ENCODE results near the gene AFG1L. TPM values are rescaled to one million over a fixed set of nuclear protein-coding genes. Genes with fewer than 3 reads are reported as not detected.

AFG1L gene
- total RNA-seq, 1 experiment from 2014 or later = 7.2 TPM

DNA sequence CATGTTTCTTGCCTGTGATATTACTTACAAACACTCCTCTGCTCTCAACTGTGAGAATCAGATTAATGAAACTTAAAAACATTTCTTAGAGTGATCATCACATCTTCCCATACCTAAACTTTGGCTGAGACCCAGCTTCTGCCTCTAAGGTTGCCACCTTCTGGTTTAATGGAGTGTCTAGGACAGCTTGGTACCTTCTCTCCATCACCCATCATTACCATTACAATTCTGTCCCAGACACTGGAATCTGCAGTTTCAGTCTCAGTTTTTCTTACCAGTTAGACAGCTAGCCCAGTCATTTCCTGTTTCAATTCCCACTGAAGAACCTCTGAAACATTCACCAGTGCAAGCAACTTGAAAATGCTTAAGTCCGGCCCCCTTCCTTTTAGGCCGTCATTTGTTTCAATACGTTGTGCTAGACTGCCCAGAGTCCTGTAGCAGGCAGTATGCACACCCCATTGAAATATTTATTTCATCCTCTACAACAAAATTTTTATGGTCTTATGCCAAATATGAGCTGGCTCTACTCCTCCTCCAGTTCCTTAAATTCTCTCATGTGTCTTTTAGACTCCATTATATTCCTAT lies 158.8 kb downstream of the AFG1L start:
- Mint-ChIP-seq H3K4me1 (ENCODE audit: low read depth, unreplicated experiment) (no peaks in the 10 kb centered on the region), H3K9me3 (ENCODE audit: unreplicated experiment) (no peaks in the 10 kb centered on the region), H3K36me3 (ENCODE audit: insufficient read depth, unreplicated experiment) (no peaks in the 10 kb centered on the region), H3K4me3 (ENCODE audit: unreplicated experiment) (no peak overlapping the region), H3K27ac (ENCODE audit: unreplicated experiment) (no peak overlapping the region), H3K27me3 (ENCODE audit: insufficient read depth, unreplicated experiment) (no peaks in the 10 kb centered on the region)
- POLR2A ChIA-PET = no interaction called here
- Histone ChIP-seq H3K36me3 (ENCODE audit: control insufficient read depth, insufficient read depth, low read length) (no peaks in the 10 kb centered on the region), H3K4me3 (ENCODE audit: low read depth, low read length) (no peak overlapping the region), H3K27me3 (replicated peaks; ENCODE audit: control insufficient read depth, insufficient read depth, low read length) (no peaks in the 10 kb centered on the region), H3K9me3 (no peaks in the 10 kb centered on the region), H3K4me1 (peaks cover 3% of the 10 kb centered on the region; the same call in 1 of the 2 replicates)
- no peak for DNase-seq
- TF ChIP-seq, protein P1, sequence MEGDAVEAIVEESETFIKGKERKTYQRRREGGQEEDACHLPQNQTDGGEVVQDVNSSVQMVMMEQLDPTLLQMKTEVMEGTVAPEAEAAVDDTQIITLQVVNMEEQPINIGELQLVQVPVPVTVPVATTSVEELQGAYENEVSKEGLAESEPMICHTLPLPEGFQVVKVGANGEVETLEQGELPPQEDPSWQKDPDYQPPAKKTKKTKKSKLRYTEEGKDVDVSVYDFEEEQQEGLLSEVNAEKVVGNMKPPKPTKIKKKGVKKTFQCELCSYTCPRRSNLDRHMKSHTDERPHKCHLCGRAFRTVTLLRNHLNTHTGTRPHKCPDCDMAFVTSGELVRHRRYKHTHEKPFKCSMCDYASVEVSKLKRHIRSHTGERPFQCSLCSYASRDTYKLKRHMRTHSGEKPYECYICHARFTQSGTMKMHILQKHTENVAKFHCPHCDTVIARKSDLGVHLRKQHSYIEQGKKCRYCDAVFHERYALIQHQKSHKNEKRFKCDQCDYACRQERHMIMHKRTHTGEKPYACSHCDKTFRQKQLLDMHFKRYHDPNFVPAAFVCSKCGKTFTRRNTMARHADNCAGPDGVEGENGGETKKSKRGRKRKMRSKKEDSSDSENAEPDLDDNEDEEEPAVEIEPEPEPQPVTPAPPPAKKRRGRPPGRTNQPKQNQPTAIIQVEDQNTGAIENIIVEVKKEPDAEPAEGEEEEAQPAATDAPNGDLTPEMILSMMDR (IDR thresholded peaks at IDR 0.05; ENCODE audit: insufficient read depth in 1 of 2, low read depth in 1 of 2, low read length in 1 of 2, severe bottlenecking in 1 of 2, unreplicated experiment in 1 of 2) = no peak
- BruUV-seq (replicated peaks) = no TSS peak
- CTCF ChIA-PET = no interaction called here
- intact Hi-C loops (cut with micrococcal nuclease; ENCODE audit: unreplicated experiment) = no loop called here

DNA sequence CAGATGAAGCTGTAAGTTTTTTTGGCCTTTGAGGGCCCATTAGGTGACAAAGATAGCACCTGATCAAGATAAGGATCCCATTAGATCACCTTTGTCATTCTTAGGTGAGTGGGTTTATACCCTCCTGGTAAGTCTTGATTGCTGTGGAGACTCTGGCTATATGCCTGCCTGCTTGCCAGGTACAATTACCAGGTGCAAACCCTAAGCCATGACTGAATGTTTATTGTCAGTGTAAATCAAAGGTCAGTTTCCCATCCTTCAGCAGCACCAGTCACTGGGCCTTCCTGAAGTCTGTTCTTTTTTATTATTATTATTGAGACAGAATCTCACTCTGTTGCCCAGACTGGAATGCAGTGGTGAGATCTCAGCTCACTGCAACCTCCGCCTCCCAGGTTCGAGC lies 159.5 kb downstream of the AFG1L start:
- H3K27me3 Mint-ChIP-seq (ENCODE audit: insufficient read depth, unreplicated experiment) = no peaks in the 10 kb centered on the region
- DNase-seq = no peak
- CTCF ChIA-PET = no interaction called here
- BruUV-seq (replicated peaks) = no TSS peak
- no peaks in the 10 kb centered on the region for H3K9me3 Mint-ChIP-seq (ENCODE audit: unreplicated experiment)
- intact Hi-C loops (cut with micrococcal nuclease; ENCODE audit: unreplicated experiment) = no loop called here
- TF ChIP-seq, protein P1 (IDR thresholded peaks at IDR 0.05; ENCODE audit: insufficient read depth in 1 of 2, low read depth in 1 of 2, low read length in 1 of 2, severe bottlenecking in 1 of 2, unreplicated experiment in 1 of 2) = no peak
- Histone ChIP-seq H3K4me3 (ENCODE audit: low read depth, low read length) (no peak overlapping the region), H3K9me3 (no peaks in the 10 kb centered on the region), H3K27me3 (replicated peaks; ENCODE audit: control insufficient read depth, insufficient read depth, low read length) (no peaks in the 10 kb centered on the region), H3K4me1 (peaks cover 3% of the 10 kb centered on the region; the same call in 1 of the 2 replicates), H3K36me3 (ENCODE audit: control insufficient read depth, insufficient read depth, low read length) (no peaks in the 10 kb centered on the region)
- H3K4me3 Mint-ChIP-seq (ENCODE audit: unreplicated experiment) = no peak overlapping the region
- POLR2A ChIA-PET = no interaction called here
- no peaks in the 10 kb centered on the region for H3K36me3 Mint-ChIP-seq (ENCODE audit: insufficient read depth, unreplicated experiment)
- H3K27ac Mint-ChIP-seq (ENCODE audit: unreplicated experiment) = no peak overlapping the region
- H3K4me1 Mint-ChIP-seq (ENCODE audit: low read depth, unreplicated experiment) = no peaks in the 10 kb centered on the region

GRCh38 chr6:108455688-108456087 lies 160.8 kb downstream of the AFG1L start:
- H3K27me3 Mint-ChIP-seq (ENCODE audit: insufficient read depth, unreplicated experiment) = no peaks in the 10 kb centered on the region
- BruUV-seq (replicated peaks) = no TSS peak
- H3K36me3 ChIP-seq (ENCODE audit: control insufficient read depth, insufficient read depth, low read length) = no peaks in the 10 kb centered on the region
- no peak for DNase-seq
- H3K36me3 Mint-ChIP-seq (ENCODE audit: insufficient read depth, unreplicated experiment) = peaks cover 5% of the 10 kb centered on the region
- H3K9me3 Mint-ChIP-seq (ENCODE audit: unreplicated experiment) = no peaks in the 10 kb centered on the region
- no peak overlapping the region for H3K4me3 Mint-ChIP-seq (ENCODE audit: unreplicated experiment)
- peaks cover 3% of the 10 kb centered on the region; the same call in 1 of the 2 replicates for H3K4me1 ChIP-seq
- no peaks in the 10 kb centered on the region for H3K4me1 Mint-ChIP-seq (ENCODE audit: low read depth, unreplicated experiment)
- POLR2A ChIA-PET = no interaction called here
- H3K27me3 ChIP-seq (replicated peaks; ENCODE audit: control insufficient read depth, insufficient read depth, low read length) = no peaks in the 10 kb centered on the region
- no peaks in the 10 kb centered on the region for H3K9me3 ChIP-seq
- TF ChIP-seq, protein P1 (IDR thresholded peaks at IDR 0.05; ENCODE audit: insufficient read depth in 1 of 2, low read depth in 1 of 2, low read length in 1 of 2, severe bottlenecking in 1 of 2, unreplicated experiment in 1 of 2) = no peak
- CTCF ChIA-PET = interaction anchor here (0.6 kb wide), 1 partner anchor 389 kb away, joined by 5 read pairs; no protein-coding TSS in a partner anchor
- no peak overlapping the region for H3K27ac Mint-ChIP-seq (ENCODE audit: unreplicated experiment)
- no peak overlapping the region for H3K4me3 ChIP-seq (ENCODE audit: low read depth, low read length)
- intact Hi-C loops (cut with micrococcal nuclease; ENCODE audit: unreplicated experiment) = no loop called here
